Upper lobe of right lung (tissue), 1 donor: ENCODE results near the gene SEPTIN1. TPM values are rescaled to one million over a fixed set of nuclear protein-coding genes. Genes with fewer than 3 reads are reported as not detected.
A peak's percentile ranks its signal among the peaks of the same experiment; 100 is the strongest.

Experiments used
- ATAC-seq: fragments of 200-7000 bp; cut with Tn5 transposase; one replicate; pipeline ENCODE4 v1.9.1; 2020; ENCODE audit warnings: mild to moderate bottlenecking, moderate library complexity
- DNase-seq: peaks from one replicate; pipeline ENCODE4 v3.0.0-alpha.2; 2020
- H3K27ac ChIP-seq: fragments of 200-600 bp; one replicate; pipeline ENCODE4 v1.8.0; 2022
- H3K27me3 ChIP-seq: fragments of 200-600 bp; one replicate; pipeline ENCODE4 v1.8.0; 2022; ENCODE audit warnings: mild to moderate bottlenecking
- H3K36me3 ChIP-seq: fragments of 200-600 bp; one replicate; pipeline ENCODE4 v1.8.0; 2022
- H3K4me1 ChIP-seq: fragments of 200-600 bp; one replicate; pipeline ENCODE4 v1.8.0; 2022
- H3K4me3 ChIP-seq: fragments of 200-600 bp; one replicate; pipeline ENCODE4 v1.8.0; 2022; ENCODE audit warnings: mild to moderate bottlenecking
- H3K9me3 ChIP-seq: fragments of 200-600 bp; one replicate; pipeline ENCODE4 v1.8.0; 2022
- CTCF ChIP-seq: fragments of 200-600 bp; IDR thresholded peaks from one replicate; pipeline ENCODE4 v1.8.0; 2022; ENCODE audit warnings: antibody characterized with exemption
- intact Hi-C: fragments of 100-400 bp; cut with DNase I; formaldehyde crosslinking; loops from one replicate; pipeline ENCODE4 v1.11.0; 2022
- total RNA-seq: library from RNA; stranded (reverse); fragmentation: NEBNext Ultra II Directional; extraction: Animal tissue kit (Norgen Biotek cat#: 25700); gene quantifications from one replicate; pipeline ENCODE4 v1.2.1, GENCODE V29; 2021
- donor health status: DM: no; HTN: yes; CAD: no; lungs with severe emphysema.

The SEPTIN1 gene
- total RNA-seq, 1 donor from 2014 or later, result 8.6 TPM

- Histone ChIP-seq H3K27me3 (no peaks in the 10 kb centered on the region), H3K9me3 (no peaks in the 10 kb centered on the region), H3K36me3 (peaks cover 39% of the 10 kb centered on the region), H3K4me3 (no peak overlapping the region), H3K27ac (peak overlapping the region; percentile 36), H3K4me1 (peaks cover 34% of the 10 kb centered on the region)
- peak; percentile 6 for ATAC-seq
- no peak for TF ChIP-seq CTCF
- DNase-seq, result peak; percentile 84
- intact Hi-C loops, result no loop called here
These were observed 30.6 kb downstream of the SEPTIN1 start for GRCh38 chr16:30351586-30352419.

- DNase-seq (no peak), ATAC-seq (no peak)
- Histone ChIP-seq H3K27ac (no peak overlapping the region), H3K4me1 (peaks cover 27% of the 10 kb centered on the region), H3K4me3 (no peak overlapping the region), H3K36me3 (peaks cover 39% of the 10 kb centered on the region), H3K27me3 (no peaks in the 10 kb centered on the region), H3K9me3 (no peaks in the 10 kb centered on the region)
- TF ChIP-seq CTCF, result no peak
- intact Hi-C loops, result no loop called here
These were observed 31.3 kb downstream of the SEPTIN1 start for GRCh38 chr16:30351001-30351441.

- H3K4me3 ChIP-seq, result no peak overlapping the region
- ATAC-seq, result no peak
- H3K27ac ChIP-seq, result no peak overlapping the region
- DNase-seq, result no peak
- H3K27me3 ChIP-seq, result no peaks in the 10 kb centered on the region
- no peak for TF ChIP-seq CTCF
- H3K9me3 ChIP-seq, result no peaks in the 10 kb centered on the region
- intact Hi-C loops, result no loop called here
- peaks cover 39% of the 10 kb centered on the region for H3K36me3 ChIP-seq
- peaks cover 25% of the 10 kb centered on the region for H3K4me1 ChIP-seq
These were observed 32.1 kb downstream of the SEPTIN1 start for GRCh38 chr16:30350134-30350871.

- H3K36me3 ChIP-seq, result peaks cover 39% of the 10 kb centered on the region
- no peak overlapping the region for H3K27ac ChIP-seq
- ATAC-seq, result no peak
- H3K4me1 ChIP-seq, result peaks cover 25% of the 10 kb centered on the region
- H3K27me3 ChIP-seq, result no peaks in the 10 kb centered on the region
- no peak for TF ChIP-seq CTCF
- no peak for DNase-seq
- no peak overlapping the region for H3K4me3 ChIP-seq
- no peaks in the 10 kb centered on the region for H3K9me3 ChIP-seq
- intact Hi-C loops, result no loop called here
These were observed 32.7 kb downstream of the SEPTIN1 start for GRCh38 chr16:30349675-30350074.

GRCh38 chr16:30348929-30349328, 33.4 kb downstream of the SEPTIN1 start:
- intact Hi-C loops, result no loop called here
- H3K4me1 ChIP-seq, result peaks cover 20% of the 10 kb centered on the region
- H3K4me3 ChIP-seq, result no peak overlapping the region
- ATAC-seq (no peak), DNase-seq (peak; percentile 19)
- H3K27me3 ChIP-seq, result no peaks in the 10 kb centered on the region
- peaks cover 39% of the 10 kb centered on the region for H3K36me3 ChIP-seq
- H3K9me3 ChIP-seq, result no peaks in the 10 kb centered on the region
- no peak overlapping the region for H3K27ac ChIP-seq
- no peak for TF ChIP-seq CTCF
